ENCODE data around the gene MGP. TPM values are rescaled to one million over a fixed set of nuclear protein-coding genes. Genes with fewer than 3 reads are reported as not detected.
A peak's percentile ranks its signal among the peaks of the same experiment; 100 is the strongest.

MGP gene
- total and polyA plus RNA-seq, 8 donors: 30.3 to 179 (median 79.0) TPM

DNA sequence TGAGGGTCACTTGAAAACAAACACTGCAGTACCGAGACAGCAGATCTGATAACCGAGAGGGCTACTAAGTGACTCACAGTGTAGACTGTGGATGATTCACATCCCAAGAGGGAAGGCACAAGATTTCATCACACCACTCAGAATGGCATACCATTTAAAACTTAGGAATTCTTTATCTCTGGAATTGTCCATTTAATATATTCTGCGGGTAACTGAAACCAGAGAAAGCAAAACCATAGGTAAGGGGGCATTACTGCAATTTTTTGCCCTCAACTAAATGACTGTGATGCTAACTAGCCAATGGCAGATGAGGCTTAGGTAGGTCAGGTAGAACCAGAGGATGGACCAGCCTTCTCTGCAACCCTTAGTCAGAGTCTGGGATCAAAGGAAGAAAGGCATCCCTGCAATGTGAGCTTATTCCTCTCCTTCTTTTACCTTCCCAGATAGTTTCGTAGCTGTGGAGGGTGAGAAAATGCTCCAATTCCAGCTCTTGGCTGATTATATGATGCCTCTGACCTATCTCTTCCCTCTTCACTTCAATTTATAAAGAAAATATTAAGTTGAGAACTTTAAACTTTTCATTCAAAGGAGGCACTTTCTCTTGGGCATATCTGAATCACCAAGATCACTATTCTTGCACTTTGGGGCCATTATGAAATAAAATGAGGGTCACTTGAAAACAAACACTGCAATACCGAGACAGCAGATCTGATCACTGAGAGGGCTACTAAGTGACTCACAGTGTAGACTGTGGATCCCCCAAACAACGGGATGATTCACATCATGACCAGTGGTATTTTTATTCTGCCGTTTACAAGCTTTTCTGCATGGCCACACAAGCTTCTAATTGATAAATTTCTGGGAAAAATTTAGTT, 49.1 kb downstream of the MGP start:
- H3K4me1 ChIP-seq: peaks cover 5 to 24% (median 6%) of the 10 kb centered on the region in 3 donors
- no peaks in the 10 kb centered on the region for H3K36me3 ChIP-seq
- no peak for TF ChIP-seq CTCF (IDR thresholded peaks at IDR 0.05)
- no peak overlapping the region for H3K4me3 ChIP-seq
- peak in 3 of 4 donors; percentile 55 to 82 (median 64) for ATAC-seq
- WGBS, 2 donors: 76 to 82% methylated on average over 7 of the region's 7 CpGs
- intact Hi-C loops (cut with DNase I): no loop called here
- FAIRE-seq: no peak
- DNase-seq: no peak
- peak overlapping the region in 2 of 4 donors; percentile 33 to 50 for H3K27ac ChIP-seq
- H3K9me3 ChIP-seq: no peaks in the 10 kb centered on the region
- H3K27me3 ChIP-seq: no peaks in the 10 kb centered on the region

DNA sequence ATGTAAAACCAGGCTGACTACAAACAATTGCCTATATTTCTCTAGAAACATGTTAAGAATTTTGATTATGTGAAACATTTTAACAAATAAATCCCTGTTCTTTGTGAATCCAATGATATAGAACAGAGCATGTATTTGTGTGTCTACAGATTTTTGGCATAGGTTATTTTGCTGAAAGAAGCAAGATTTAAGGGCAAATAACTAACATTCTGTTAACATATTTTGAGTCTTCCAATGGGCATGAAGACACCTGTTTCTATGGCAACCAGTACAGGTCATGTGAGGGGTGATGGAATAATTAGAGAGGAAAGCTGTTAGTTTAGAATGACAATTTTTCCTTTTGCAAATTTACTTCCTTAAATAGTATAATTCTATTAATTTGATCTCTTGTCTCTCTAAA, 51.1 kb downstream of the MGP start:
- peak; percentile 13 for FAIRE-seq
- DNase-seq: no peak
- Histone ChIP-seq H3K9me3 (no peaks in the 10 kb centered on the region), H3K27ac (no peak overlapping the region), H3K27me3 (no peaks in the 10 kb centered on the region), H3K4me3 (no peak overlapping the region), H3K36me3 (no peaks in the 10 kb centered on the region), H3K4me1 (peaks cover 0 to 9% (median 0%) of the 10 kb centered on the region in 3 donors)
- no peak for ATAC-seq
- TF ChIP-seq CTCF (IDR thresholded peaks at IDR 0.05): no peak
- intact Hi-C loops (cut with DNase I): no loop called here

DNA sequence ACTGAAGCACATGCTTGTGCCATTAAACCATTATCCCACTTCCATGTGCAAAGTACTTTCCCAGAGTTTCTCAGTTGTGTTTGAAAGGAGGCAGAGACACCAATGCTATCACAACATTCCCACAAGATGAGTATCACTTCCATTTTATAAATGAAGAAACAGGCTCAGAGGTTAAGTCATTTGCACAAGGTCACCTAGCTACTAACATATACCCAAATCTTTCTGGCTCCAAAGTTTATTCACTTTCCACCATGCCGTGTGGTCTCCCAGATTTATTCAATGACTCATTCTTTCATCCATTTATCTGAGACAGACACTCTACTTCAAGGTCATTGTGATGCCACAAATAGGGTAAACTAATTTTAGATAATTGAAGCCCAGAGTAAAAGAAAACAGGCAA, 51.7 kb downstream of the MGP start:
- 4 to 12% methylated on average over 1 of the region's 1 CpG for WGBS, 2 donors
- TF ChIP-seq CTCF (IDR thresholded peaks at IDR 0.05): no peak
- ATAC-seq (peak in 2 of 4 donors; percentile 26 to 45), FAIRE-seq (no peak), DNase-seq (no peak)
- Histone ChIP-seq H3K4me1 (peaks cover 0 to 9% (median 0%) of the 10 kb centered on the region in 3 donors), H3K27me3 (no peaks in the 10 kb centered on the region), H3K27ac (no peak overlapping the region), H3K4me3 (no peak overlapping the region), H3K9me3 (no peaks in the 10 kb centered on the region), H3K36me3 (no peaks in the 10 kb centered on the region)
- intact Hi-C loops (cut with DNase I): no loop called here

DNA sequence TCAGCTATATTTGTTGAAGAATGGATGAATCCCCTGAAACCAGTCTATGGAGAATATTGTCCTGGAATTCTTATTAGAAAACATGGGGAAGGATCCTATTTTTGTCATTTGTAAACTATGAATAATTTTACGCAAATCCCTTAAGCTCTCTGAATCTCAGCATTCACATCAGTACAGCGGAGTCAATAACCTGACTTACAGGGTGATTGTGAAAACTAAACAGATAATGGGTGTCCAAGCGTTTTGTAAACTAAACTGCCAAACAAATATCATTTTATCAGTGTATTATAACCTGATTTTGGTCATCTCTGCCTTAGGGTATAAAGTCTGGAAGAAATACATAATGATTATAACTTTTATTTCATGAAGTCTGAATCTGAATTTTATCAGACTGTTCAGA, 52.3 kb downstream of the MGP start:
- Histone ChIP-seq H3K36me3 (no peaks in the 10 kb centered on the region), H3K4me3 (no peak overlapping the region), H3K9me3 (no peaks in the 10 kb centered on the region), H3K27me3 (no peaks in the 10 kb centered on the region), H3K27ac (no peak overlapping the region), H3K4me1 (peaks cover 0 to 9% (median 0%) of the 10 kb centered on the region in 3 donors)
- intact Hi-C loops (cut with DNase I): no loop called here
- DNase-seq: no peak
- TF ChIP-seq CTCF (IDR thresholded peaks at IDR 0.05): no peak
- 75 to 77% methylated on average over 3 of the region's 3 CpGs for WGBS, 2 donors
- FAIRE-seq: no peak
- ATAC-seq: no peak

Other genes starting within 250 kb of the MGP start
- gene GUCY2C, start 189.3 kb downstream of the MGP start, total RNA-seq: under 1 TPM in 1 of 6 donors, not detected in 5; 0.08 TPM
- gene GUCY2C, start 189.3 kb downstream of the MGP start, polyA plus RNA-seq: under 1 TPM in 1 of 2 donors, not detected in 1; 0.02 TPM
- 10 to 100 TPM; 12.5 to 28.5 (median 23.2) TPM for gene WBP11, start 82.4 kb downstream of the MGP start, total RNA-seq
- 10 to 100 TPM in 1 of 2 donors, 1 to 10 TPM in 1; 7.9 to 14.6 TPM for gene WBP11, start 82.4 kb downstream of the MGP start, polyA plus RNA-seq
- 1 to 10 TPM in 1 of 6 donors, under 1 TPM in 5; 0.28 to 1.0 (median 0.54) TPM for gene C12orf60, start 82.2 kb downstream of the MGP start, total RNA-seq
- gene C12orf60, start 82.2 kb downstream of the MGP start, polyA plus RNA-seq: under 1 TPM; 0.72 to 0.89 TPM
- gene SMCO3, start 71.7 kb downstream of the MGP start, total RNA-seq: under 1 TPM in 3 of 6 donors, not detected in 3; 0.12 to 0.19 (median 0.15) TPM
- under 1 TPM; 0.21 to 0.30 TPM for gene SMCO3, start 71.7 kb downstream of the MGP start, polyA plus RNA-seq
- gene ART4, start 42.3 kb downstream of the MGP start, total RNA-seq: 1 to 10 TPM in 3 of 6 donors, under 1 TPM in 3; 0.25 to 7.2 (median 1.1) TPM
- gene ART4, start 42.3 kb downstream of the MGP start, polyA plus RNA-seq: under 1 TPM; 0.38 to 0.63 TPM
- 100 to 1,000 TPM in 4 of 6 donors, 10 to 100 TPM in 2; 87.2 to 267 (median 128) TPM for gene ERP27, start 52.7 kb upstream of the MGP start, total RNA-seq
- 10 to 100 TPM; 41.8 to 61.3 TPM for gene ERP27, start 52.7 kb upstream of the MGP start, polyA plus RNA-seq
- 10 to 100 TPM in 4 of 6 donors, 1 to 10 TPM in 2; 5.8 to 54.8 (median 15.8) TPM for gene ARHGDIB, start 75.7 kb upstream of the MGP start, total RNA-seq
- gene ARHGDIB, start 75.7 kb upstream of the MGP start, polyA plus RNA-seq: 10 to 100 TPM; 25.8 to 27.0 TPM
- not detected for gene PDE6H, start 87.2 kb upstream of the MGP start, total RNA-seq
- gene PDE6H, start 87.2 kb upstream of the MGP start, polyA plus RNA-seq: not detected

Data from pancreas (tissue), 10 donors.